Stimulated activated CD4-positive, alpha-beta T cell treated with anti-CD3 and anti-CD28 coated beads, Interleukin-4, amount 100 ng/mL, for 4 hours (primary cell): ENCODE measurements around the gene ACBD6.

Experiments
- DNase-seq, 2 experiments: peaks; one replicate each; pipeline ENCODE4 v3.0.0-alpha.2; 2020

Gene ACBD6

DNA sequence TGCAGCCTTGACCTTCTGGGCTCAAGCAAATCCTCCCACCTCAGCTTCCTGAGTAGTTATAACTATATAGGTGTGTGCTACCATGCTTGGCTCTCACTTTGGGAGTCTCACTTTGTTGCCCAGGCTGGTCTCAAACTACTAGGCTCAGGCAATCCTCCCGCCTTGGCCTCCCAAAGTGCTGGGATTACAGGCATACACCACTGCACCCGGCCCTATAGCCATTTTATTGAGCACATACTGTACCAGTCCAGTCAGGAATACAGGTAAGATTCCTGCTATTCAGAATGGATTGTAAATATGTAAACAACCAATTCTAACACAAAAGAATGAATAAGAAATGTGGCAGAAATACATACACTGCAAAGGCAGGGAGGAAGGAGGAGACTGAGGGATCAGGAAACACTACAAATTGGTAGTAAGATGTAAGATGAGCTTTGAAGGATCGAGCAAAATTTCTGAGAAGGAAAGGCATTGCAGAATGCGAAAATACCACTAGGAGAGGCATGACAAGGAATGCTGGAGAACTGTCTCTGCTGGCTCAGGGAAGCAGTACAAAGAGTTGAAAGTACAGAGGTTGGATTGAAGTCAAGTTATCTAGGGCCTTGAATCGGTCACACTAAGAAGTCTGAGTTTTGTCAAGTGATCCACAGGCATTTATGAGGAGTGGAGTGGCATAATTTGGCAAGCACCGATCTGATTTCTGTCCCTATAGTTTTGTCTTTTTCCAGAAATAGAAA lies 211.9 kb downstream of the ACBD6 start:
- DNase-seq = no peak

DNA sequence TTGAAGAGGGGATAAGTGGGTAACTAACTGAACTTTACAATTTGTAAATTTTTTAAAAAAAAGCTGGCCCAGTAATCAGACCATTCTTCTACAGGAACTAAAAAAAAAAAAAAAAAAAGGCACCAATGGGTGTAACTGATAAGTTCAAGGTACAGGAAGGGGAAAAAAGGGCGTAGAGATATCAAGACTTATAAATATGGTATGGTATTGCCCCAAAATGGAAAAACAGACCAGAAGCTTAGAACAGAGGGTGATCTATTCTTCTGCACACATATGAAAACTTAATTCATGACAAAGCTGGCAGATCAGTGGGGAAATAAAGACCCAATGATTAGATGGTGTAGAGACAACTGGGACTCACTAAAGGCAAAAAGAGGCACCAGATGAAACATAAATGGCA lies 213.4 kb downstream of the ACBD6 start:
- no peak for DNase-seq

DNA sequence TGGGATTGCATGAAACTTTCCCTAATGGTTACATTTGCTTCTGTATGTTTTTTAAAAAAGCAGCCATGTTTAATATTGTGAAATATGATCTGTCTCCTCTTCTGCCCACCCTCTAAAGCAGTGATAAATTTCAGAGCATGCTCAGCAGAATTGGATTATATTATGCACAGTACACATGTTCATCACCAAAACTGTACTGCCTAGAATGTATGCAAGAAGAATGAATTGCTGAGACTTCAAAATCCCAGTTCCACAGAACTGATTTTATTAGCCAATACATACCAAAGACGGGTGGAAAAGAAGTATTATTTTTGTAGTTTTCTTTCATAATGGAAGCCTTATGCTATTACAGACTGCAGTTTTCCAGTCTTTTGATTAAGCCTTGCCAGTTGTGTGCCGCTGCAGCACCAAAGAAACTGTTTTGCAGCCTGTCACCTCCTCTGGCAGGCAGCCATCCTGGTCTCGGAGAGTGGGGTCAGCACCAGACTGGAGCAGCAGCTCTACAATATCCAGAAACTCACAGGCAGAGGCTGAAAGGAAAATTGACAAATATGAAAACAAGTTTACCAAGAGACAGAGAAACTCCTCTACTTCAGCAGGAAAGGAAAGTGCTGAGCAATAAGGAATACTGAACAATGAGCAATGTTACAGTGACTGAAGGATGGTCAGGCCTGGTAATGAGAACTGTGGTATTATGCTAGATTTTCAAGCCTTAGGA lies 214.2 kb downstream of the ACBD6 start:
- DNase-seq = no peak

DNA sequence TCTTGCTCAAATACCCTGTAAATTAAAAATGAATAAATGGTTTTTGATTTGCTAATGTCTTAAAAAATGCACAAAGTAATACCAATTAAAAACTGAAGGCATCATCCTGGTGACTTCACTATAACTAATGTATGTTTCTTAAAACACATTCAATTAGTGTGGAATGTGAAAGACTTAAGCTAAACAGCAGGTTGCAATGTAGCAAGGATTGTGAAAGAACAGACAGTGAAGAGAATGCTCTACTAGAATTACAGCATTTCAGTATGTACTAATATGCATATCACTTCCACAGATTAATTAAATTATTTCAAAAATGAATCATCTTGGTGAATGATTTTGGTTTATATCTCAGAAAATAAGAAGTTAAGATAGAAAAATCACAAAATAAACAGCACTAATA lies 216.0 kb downstream of the ACBD6 start:
- no peak for DNase-seq

DNA sequence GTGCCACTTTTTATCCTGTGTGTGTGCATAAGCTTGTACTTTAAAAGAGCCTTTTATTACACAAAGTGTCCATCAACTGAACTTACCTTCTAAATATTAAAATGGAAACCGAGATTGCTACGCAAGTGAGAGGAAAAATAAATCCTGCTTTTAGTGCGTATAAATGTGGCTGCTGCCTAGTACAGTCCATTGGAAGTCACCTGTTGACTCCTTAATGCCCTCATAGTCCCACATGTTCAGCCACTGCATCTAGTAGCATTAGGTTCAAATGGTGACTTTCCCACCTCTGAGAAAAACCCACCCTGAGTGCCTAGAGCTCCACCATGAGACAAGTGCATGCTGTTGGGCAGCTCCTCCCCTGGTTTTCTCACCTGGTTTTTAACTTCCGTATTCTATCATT lies 219.3 kb downstream of the ACBD6 start:
- DNase-seq = no peak

DNA sequence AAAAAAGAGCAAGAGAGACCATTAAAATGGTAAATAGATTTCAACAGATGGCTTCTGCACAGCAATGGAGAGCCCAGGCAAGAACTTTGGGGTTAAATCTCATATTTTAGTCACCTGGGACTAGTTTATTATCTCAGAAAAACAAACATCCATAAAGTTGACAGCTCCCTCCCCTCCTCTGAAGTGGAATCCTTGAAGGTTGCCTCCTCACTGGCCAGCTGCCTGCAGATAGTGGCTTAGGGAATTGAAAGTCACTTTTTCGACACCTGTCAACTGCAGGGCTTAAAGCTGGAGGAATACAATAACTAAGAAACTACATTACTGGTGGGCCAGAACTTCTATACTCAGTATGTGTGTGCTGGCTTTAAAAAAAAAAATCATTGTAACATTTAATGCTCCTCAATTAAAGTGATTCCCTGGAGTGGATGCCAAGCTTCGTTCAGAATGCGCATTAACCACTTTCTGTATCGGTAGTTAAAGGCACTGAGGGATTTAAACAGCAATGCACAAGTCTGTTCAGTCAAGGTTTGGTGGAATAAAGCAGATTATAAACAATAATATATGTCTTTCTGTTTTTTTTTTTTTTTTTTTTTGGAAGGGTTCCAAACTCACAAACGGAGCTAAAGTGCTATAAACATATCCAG lies 219.9 kb downstream of the ACBD6 start:
- DNase-seq = no peak

DNA sequence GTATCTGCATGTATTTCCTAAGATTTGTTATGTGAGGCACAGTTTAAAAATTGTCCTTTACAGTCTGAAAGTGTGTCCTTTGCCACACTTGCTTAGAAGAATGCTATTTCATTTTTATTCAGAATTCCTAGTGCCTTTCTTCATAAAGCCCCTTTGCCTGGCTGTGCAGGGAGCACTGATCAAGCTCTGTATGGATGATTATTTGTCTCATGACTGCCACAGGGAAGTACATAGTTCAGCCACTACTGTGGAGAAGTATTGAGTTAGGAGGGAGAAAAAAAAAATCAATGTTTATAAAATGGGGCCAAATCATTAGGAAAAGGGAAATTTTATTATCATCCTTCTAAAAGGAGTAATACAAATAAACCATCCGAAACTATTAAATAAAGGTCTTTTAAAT lies 220.9 kb downstream of the ACBD6 start:
- no peak for DNase-seq

DNA sequence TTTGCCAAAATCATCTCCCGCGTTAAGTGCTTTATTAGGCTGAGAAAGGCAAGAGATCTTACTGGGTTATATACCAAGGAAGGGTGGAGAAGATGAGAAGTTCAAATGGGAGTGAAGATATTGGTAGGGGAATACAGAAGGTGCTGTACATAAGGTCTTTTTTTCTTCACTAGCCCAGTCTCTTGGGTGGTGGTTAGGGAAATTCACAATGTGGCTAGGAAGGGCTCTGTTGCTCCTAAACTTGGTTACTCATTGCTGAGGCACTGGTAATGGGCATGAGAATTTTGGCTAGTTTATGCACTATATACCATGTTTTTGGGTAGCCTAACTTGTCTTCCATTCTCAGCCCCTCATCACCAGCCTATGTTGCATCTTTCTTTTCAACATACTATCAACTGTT lies 221.8 kb downstream of the ACBD6 start:
- no peak for DNase-seq

DNA sequence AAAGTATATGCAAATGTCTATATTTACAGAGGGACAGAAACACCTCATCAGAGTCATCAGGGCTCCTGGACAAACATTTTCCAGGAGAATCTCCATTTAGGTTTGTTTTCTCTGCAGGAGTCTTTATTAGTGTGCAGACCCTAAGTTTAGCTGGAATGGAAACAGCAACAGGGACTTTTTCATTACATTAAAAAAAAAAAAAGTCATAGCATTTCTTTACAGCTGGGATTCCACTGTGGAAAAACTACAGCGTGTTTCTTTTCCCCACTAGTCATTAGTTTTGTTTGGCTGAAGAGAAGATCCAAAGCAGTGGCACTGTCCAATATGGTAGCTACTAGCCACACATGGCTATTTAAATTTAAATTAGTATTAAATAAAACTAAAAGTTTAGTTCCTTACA lies 222.7 kb downstream of the ACBD6 start:
- DNase-seq = no peak

DNA sequence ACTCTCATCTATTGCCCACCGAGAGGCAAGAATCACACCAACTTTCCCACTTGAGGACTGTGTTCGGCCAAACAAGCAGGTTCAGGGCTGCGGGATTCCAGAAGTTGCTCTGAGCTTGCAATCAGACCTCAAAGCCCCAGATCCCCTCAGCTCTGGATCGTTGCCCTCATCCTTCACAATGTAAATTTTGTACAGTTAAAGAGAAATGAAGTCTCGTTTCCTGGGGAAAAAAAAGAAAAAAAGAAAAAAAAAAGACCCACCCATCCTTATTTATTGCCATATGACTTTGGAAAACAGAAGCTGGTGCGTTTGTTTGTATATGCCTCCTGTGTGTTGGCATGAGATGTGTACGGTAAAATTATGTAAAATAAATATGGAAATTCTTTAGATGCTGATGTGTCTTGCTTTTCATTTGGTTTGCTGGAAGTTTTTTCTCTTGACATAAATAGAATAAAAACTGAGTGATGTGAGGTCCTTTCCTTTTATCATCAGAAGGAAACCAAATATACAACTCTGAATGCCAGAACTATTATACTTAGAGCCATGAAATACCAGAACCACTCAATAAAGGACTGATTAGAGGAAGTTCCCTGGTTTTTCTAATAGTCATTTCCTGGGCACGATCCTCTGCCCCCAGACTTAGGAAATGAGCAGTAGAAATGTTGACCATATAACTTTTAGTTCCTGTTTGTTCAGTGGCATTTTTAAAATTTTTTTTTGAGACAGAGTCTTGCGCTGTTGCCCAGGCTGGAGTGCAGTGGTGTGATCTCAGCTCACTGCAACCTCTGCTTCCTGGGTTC lies 223.6 kb downstream of the ACBD6 start:
- no peak for DNase-seq

DNA sequence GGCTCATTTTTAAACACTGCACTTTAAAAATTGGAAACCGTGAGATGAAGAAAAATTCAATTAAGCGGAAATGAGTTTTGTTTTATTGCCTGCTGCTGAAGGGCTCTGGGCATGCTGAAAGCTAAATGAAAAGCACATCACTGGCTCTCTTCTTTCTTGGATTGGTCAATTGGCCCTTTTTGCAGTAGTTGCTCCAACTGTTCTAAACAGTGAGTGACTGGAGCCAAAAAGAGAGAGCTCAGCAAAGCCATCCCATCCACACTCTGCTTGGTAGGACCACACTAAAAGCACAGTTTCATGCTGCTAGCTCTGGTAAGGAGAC lies 224.2 kb downstream of the ACBD6 start:
- DNase-seq = no peak

DNA sequence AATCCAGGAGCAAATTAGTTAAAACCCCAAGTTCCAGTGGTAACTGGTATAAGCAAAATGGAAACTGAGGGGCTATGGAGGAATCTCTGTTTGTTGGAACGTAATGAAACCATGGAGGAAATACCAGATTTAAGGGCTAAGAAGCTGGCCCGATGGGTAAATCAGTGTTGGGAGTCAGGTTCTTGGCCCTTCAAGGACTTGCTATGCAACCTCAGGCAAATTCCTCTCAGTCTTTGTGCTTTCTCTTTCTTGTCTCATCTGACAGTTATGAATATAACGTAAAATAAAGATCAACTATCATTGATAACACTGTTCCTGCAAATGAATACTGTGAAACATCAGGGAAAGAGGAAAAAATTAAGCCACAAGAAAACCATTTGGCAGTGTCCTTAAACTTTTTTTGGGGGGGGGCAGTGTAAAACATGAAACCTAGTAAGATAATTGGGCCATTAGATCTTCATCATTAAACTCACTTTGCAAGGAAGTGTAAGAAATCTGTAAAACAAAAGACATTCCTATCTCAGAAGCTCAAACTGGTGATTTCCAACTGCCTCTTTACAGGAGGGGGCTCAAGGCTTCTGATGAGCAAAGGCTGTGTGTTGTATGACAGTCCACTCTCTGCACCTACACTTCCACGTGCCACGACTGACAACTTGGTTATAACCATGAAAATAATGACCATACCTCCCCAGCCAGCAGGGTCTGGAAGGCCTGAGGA lies 224.7 kb downstream of the ACBD6 start:
- no peak for DNase-seq

DNA sequence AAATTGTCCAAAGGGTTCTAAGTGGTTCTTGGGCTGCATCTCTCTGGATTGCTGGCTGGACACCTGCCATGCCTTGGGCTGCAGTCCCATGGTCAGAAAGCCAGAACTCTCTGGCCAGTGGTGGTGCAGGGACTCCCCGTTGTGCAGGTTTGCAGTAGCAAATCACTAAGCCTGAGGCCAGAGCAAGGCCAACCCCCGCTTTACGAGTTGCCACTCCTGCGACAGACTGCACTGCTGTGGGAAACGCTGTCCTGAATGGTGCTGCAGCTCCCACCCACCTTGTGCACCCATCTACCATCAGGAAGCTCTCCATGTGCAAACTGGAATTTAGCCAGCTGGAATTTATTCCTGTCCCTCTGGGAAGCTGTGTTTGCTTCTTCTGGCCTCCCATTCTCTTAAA lies 226.7 kb downstream of the ACBD6 start:
- no peak for DNase-seq

DNA sequence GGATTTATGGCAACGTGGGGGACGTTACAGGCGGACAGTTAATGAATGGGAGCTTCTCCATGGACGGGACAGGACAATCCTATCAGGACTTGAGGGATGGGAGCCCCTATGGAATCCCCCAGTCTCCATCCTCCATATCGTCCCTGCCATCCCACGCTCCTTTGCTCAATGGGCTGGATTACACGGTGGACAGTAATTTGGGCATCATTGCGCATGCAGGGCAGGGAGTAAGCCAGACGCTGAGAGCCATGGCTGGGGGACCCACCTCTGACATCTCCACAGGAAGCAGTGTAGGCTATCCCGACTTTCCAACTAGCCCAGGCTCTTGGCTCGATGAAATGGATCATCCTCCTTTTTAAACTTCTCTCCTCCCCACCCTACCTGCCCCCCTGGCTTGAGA lies 228.2 kb downstream of the ACBD6 start:
- no peak for DNase-seq

DNA sequence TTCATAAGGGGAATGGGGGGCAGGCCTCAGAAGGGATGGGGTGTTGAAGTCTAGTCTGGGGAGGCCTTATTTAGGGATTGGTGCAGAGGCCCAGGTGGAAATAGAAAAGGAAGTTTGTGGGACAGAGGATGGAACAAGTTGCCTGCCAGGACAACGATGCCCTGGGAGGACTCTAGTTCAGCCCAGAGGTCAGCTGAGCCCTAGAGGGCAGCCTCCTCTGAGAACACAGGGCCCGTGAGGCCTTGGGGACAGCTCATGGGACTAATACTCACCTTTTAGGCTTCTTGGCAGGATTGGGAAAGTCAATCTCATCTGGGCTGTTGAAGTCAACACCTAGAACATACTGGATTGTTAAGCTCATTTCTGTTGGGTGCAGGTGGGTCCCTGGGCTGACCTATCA lies 229.3 kb downstream of the ACBD6 start:
- no peak for DNase-seq

DNA sequence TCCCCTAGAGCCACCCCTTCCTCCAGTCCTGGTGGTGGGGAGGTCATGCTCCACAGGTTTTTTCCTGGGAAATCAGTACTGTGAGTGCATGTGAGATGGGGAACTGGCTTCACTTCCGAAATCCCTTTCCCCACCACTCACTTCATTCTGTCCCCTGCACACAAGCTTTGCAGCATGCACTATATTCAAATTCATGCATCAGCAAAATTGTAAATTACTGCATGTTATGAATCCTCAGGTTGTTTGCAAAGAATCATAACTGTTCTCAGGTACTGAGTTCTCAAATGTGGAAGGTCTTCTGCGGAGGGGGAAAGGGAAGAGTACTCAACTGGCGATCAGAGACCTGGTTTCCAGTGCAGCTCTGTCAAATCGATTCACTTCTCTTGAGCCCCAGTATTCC lies 230.0 kb downstream of the ACBD6 start:
- DNase-seq = no peak

DNA sequence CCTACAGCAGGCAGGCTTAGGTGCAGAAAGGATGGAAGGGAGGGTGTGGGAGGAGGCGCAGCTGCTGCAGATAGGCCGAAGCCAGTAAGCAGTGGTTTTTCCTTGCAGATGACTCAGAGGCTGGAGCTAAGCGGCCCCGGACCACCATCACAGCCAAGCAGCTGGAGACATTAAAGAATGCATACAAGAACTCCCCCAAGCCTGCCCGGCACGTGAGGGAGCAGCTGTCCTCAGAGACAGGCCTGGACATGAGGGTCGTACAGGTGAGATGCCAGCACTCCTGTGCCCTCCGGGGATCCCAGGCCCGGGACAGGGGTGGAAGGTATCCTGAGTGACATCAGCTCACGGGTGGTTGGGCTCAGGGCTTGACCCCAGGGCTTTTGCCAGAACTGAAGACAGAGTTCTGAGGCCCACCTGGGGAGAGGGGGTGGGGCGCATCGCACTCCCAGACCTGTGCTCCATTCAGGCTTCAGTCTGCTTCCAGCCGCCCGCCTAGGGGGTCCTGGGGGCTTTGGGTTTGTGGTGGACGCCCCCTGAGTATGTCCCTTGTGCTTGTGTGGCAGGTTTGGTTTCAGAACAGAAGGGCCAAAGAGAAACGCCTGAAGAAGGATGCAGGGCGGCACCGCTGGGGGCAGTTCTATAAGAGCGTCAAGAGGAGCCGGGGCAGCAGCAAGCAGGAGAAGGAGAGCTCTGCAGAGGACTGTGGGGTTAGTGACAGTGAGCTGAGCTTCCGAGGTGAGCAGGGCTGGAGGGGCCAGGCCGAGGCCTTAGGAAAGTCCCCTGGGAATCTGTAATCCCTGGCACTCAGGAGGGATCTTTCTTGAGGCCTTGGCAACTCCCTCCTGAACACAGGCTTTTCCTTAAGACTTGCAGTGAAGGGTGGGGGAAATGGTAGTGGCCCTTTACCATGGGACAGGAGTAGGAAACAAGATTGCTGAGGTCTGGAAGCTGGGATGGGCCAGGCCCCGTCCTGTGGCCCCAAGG lies 230.8 kb downstream of the ACBD6 start:
- no peak for DNase-seq

DNA sequence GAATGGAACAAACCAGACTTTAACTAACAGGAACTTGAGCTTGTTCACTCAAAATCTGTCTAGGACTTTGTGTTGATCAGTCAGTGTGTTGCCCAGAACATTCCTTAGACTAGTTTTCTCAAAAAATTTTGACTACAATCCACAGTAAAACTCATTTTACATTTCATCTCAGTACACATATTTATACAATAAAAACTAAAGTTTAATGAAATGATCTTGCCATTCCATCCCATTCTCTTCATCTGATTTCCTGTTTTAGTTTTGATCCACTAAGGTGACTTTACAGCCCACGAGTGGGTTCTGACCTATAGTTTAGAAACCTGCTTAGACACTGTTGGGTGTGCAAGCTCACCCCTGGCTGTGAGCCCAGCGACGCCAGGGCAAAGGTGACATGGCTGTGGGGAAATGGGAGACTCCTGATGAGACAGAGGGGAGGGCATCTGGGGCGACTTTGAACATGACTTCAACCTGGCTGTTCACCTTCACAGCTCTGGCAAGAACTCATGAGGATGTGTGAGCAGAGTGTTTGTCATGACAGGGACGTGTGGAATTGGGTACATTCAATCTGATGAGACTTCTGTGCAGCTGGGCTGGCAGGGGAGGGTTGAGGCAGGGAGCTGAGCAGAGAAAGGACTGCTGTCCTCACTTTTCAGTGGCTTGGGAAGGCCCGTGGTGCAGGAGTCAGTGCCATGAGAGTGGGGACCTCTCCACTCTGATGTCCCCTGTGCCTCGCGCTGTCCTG lies 231.7 kb downstream of the ACBD6 start:
- no peak for DNase-seq

DNA sequence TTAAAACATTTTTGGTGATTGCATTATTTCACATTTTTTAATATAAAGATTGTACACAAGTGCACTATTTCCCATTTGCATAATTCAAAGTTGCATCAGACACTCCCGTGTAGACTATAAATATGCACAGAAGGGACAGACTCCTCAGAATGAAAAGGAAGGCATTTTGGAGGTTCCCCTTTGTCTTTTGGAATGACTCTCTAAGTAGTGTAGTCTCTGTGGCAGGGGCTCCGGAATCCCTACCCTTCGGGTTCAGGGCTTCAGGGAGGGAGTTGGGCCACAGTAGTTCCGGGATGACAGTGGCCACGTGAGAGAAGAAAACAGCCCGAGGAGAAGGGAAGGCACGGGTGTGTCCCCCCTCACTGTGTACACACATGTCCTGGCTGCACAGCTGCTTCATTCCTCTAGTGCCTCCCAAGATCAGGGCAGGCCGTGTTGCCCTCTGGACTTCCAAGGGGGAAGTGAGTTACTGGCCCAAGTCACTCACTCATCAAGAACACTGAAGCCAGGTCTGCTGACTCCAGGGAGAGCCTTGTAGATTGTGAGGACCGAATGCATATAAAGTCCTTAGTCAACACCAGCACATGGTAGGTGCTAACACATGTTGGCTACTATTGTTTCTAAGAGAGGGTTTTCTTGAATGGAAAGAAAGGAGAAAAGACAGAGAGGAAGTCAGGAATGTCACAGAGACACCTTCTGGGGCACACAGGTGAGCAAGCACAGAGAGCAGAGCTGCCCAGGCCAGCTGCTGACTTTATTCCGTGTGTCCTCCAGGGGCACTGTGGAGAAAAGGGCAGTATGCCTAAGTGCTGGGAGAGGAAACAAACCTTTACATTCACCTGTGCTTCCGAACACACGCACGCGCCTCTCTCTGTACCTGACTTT lies 232.5 kb downstream of the ACBD6 start:
- no peak for DNase-seq

DNA sequence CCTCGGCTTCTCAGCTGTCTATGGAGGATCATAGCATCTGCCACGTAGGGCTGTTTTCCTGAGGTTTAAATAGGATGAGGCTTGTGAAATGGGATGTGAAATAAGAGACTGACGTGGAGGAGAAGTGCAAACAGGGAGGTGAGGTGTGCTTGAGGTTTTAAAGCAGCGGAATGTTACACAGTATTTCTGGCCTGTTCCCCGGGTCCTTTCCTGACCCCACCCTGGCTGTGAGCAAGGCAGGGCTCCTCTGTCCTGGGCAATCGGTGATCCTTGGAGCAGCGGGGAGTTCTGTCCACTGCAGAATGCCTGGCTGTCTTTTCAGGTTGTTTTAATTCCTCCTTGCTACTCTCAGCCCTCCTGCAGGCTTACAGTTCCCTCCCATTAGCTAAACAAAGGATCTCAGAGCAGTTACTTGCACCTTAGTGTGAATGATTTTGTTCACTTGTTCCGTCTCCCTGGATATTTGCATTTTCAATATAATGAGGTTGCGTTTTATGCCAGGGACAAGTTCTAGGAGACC lies 233.8 kb downstream of the ACBD6 start:
- no peak for DNase-seq
